ENCODE results near the gene NEUROD4. TPM values are rescaled to one million over a fixed set of nuclear protein-coding genes. Genes with fewer than 3 reads are reported as not detected.

The NEUROD4 gene
- total and polyA plus RNA-seq, 4 experiments from 2014 or later, result 0.09 TPM; not detected in 3

Other genes with a start within 250 kb of the NEUROD4 start
- not detected for gene MUCL1, start 165.5 kb upstream of the NEUROD4 start, total RNA-seq
- not detected for gene MUCL1, start 165.5 kb upstream of the NEUROD4 start, polyA plus RNA-seq
- gene TESPA1, start 35.2 kb upstream of the NEUROD4 start, total RNA-seq, result 100 to 1,000 TPM; 269 to 287 TPM
- gene TESPA1, start 35.2 kb upstream of the NEUROD4 start, polyA plus RNA-seq, result 100 to 1,000 TPM; 105 to 216 TPM
- not detected for gene OR9K2, start 106.4 kb downstream of the NEUROD4 start, total RNA-seq
- gene OR9K2, start 106.4 kb downstream of the NEUROD4 start, polyA plus RNA-seq, result not detected
- not detected for gene OR10A7, start 201.1 kb downstream of the NEUROD4 start, total RNA-seq
- gene OR10A7, start 201.1 kb downstream of the NEUROD4 start, polyA plus RNA-seq, result not detected
- gene OR6C74, start 224.6 kb downstream of the NEUROD4 start, total RNA-seq, result not detected
- not detected for gene OR6C74, start 224.6 kb downstream of the NEUROD4 start, polyA plus RNA-seq

All from CD4-positive, alpha-beta memory T cell (primary cell).